Smooth muscle cell (in vitro differentiated cells): ENCODE results near the gene GPR37L1. TPM values are rescaled to one million over a fixed set of nuclear protein-coding genes. Genes with fewer than 3 reads are reported as not detected.

Experiments
- DNase-seq: peaks from one replicate; lab custom pipeline; 2025; ENCODE audit not compliant: unreplicated experiment; lab: John Stamatoyannopoulos, UW
- H2AFZ ChIP-seq: fragments of 200-600 bp; sonication (generic); 2 replicates; pipeline ENCODE4 v1.6.0; 2016; ENCODE audit warnings: antibody characterized with exemption, low read depth, mild to moderate bottlenecking
- H3F3A ChIP-seq: fragments of 200-600 bp; sonication (generic); 2 replicates; pipeline ENCODE4 v1.6.0; 2017; ENCODE audit warnings: antibody characterized with exemption, low read depth
- H3K27ac ChIP-seq: fragments of 200-600 bp; sonication (generic); 2 replicates; pipeline ENCODE4 v1.5.1; 2016; ENCODE audit warnings: low read depth, mild to moderate bottlenecking
- H3K27me3 ChIP-seq: fragments of 200-600 bp; sonication (generic); 2 replicates; pipeline ENCODE4 v1.6.1; 2016; ENCODE audit warnings: low read depth, mild to moderate bottlenecking
- H3K36me3 ChIP-seq: fragments of 200-600 bp; sonication (generic); 2 replicates; pipeline ENCODE4 v1.5.1; 2016; ENCODE audit warnings: low read depth
- H3K4me1 ChIP-seq: fragments of 200-600 bp; sonication (generic); 2 replicates; pipeline ENCODE4 v1.5.1; 2016; ENCODE audit warnings: low read depth
- H3K4me2 ChIP-seq: fragments of 200-600 bp; sonication (generic); 2 replicates; pipeline ENCODE4 v1.6.0; 2016; ENCODE audit warnings: mild to moderate bottlenecking
- H3K4me3 ChIP-seq: fragments of 200-600 bp; sonication (generic); 2 replicates; pipeline ENCODE4 v1.5.1; 2016; ENCODE audit warnings: mild to moderate bottlenecking
- H3K79me2 ChIP-seq: fragments of 200-600 bp; sonication (generic); 2 replicates; pipeline ENCODE4 v1.6.0; 2016; ENCODE audit warnings: low read depth, mild to moderate bottlenecking
- H3K9ac ChIP-seq: fragments of 200-600 bp; sonication (generic); 2 replicates; pipeline ENCODE4 v1.6.0; 2016; ENCODE audit warnings: low read depth
- H3K9me3 ChIP-seq: fragments of 200-600 bp; sonication (generic); replicated peaks from 2 replicates; pipeline ENCODE4 v1.5.1; 2016; ENCODE audit warnings: low read depth
- H4K20me1 ChIP-seq: fragments of 200-600 bp; sonication (generic); 2 replicates; pipeline ENCODE4 v1.6.0; 2016; ENCODE audit warnings: low read depth
- WGBS: methylation state at CpG from one replicate; pipeline ENCODE4 v1.1.7; 2016; ENCODE audit warnings: low lambda C conversion rate; 5-methylcytosine and 5-hydroxymethylcytosine counted together
- polyA plus RNA-seq: library from polyadenylated mRNA; unstranded; fragments of >200 nt; fragmentation: Nextera tagmentation; extraction: Ambion mirVana; gene quantifications from 2 replicates; pipeline ENCODE4 v1.2.1, GENCODE V29; 2016
- total RNA-seq: library from RNA; depleted of rRNA; stranded (reverse); fragments of >200 nt; gene quantifications from 2 replicates; pipeline ENCODE4 v1.2.3, GENCODE V29; 2014
- TF ChIP-seq, protein P1 (sequence below): fragments of 200-600 bp; sonication (generic); IDR thresholded peaks from 2 replicates; pipeline ENCODE4 v1.5.1; 2017; ENCODE audit warnings: borderline replicate concordance, mild to moderate bottlenecking, antibody characterized with exemption; ENCODE audit not compliant: insufficient read depth, poor library complexity, severe bottlenecking

GPR37L1 gene
- total and polyA plus RNA-seq, 2 experiments from 2014 or later: not detected

DNA sequence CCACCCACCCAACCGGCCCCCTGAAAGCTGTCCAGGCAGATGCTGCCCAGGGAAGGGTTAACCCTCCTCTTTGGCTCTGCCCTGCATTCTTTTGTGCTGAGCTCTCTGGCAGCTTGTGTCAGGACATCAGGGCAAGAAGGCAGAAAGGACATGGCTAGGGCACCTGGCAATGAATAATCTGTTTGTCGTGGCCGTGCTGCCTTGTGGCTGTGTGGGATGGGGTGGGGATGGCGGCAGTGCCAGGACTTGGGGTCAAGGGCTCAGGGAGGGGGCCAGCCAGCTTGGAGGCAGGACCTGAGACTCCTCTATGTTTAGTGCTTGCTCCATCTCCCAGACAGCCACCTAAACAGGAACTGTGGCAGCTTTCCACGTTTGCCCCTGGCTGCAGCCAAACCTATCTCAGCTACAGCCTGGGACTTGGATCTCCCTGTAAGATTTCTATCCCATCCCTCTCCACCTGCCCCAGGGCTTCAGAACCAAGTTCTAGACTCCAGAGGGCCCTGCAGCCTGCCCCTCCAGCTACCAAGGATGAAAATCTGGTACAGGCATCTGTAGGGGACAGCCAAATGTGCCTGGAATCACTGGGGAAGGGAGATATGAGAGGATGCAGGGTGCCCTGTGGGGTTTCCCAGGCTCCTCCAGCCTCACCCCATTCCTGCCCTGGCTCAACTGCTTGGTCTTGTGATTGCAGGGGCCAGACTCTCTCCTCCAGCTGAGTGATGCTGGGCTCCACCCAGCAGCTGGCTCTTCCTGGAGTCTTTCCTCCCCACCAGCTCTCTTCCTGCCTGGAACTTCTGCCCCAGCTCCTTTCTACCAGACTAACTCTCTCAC lies 9.6 kb upstream of the GPR37L1 start:
- no peaks in the 10 kb centered on the region for H3K4me1 ChIP-seq
- H3K36me3 ChIP-seq: no peaks in the 10 kb centered on the region
- H3K79me2 ChIP-seq: no peaks in the 10 kb centered on the region
- WGBS: 45% methylated on average over 5 of the region's 5 CpGs
- TF ChIP-seq, protein P1, sequence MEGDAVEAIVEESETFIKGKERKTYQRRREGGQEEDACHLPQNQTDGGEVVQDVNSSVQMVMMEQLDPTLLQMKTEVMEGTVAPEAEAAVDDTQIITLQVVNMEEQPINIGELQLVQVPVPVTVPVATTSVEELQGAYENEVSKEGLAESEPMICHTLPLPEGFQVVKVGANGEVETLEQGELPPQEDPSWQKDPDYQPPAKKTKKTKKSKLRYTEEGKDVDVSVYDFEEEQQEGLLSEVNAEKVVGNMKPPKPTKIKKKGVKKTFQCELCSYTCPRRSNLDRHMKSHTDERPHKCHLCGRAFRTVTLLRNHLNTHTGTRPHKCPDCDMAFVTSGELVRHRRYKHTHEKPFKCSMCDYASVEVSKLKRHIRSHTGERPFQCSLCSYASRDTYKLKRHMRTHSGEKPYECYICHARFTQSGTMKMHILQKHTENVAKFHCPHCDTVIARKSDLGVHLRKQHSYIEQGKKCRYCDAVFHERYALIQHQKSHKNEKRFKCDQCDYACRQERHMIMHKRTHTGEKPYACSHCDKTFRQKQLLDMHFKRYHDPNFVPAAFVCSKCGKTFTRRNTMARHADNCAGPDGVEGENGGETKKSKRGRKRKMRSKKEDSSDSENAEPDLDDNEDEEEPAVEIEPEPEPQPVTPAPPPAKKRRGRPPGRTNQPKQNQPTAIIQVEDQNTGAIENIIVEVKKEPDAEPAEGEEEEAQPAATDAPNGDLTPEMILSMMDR: no peak
- H3K9me3 ChIP-seq: no peaks in the 10 kb centered on the region
- no peak overlapping the region for H3K4me2 ChIP-seq
- DNase-seq: no peak
- H3K27me3 ChIP-seq: no peaks in the 10 kb centered on the region
- H3K4me3 ChIP-seq: no peak overlapping the region
- H3F3A ChIP-seq: no peaks in the 10 kb centered on the region
- no peak overlapping the region for H3K27ac ChIP-seq
- H2AFZ ChIP-seq: no peak overlapping the region
- H4K20me1 ChIP-seq: no peaks in the 10 kb centered on the region
- H3K9ac ChIP-seq: no peak overlapping the region

DNA sequence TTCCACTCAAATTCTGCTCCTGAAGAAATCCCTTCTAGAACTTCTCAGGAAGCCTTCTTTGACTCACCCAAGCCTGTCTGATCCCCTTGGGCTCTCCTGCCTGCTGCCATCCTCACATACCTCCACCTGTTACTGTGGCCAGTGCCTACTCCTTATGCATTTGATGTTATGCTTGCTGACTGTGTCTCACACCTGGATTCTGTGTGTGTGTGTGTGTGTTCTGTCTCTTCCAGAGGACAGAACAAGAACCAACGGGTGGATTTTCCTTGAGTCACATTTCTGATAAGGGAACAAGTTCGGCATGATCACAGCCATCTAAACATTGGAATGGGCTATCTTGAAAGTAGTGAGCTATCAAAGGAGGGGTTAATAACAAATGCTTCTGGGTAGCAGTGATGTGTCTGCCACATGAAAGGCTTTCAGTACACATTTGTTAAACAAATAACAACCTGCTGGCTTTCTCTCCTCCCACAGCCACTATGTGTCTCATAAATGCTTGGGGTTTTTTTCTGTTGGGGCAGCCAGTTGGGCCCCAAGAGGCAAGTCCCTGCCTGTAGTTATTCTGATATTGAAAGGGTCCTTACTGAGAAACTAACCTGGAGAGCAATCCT lies 8.9 kb upstream of the GPR37L1 start:
- 40% methylated on average over 2 of the region's 2 CpGs for WGBS
- Histone ChIP-seq H3K9me3 (no peaks in the 10 kb centered on the region), H3K9ac (no peak overlapping the region), H2AFZ (no peak overlapping the region), H3K36me3 (no peaks in the 10 kb centered on the region), H3K79me2 (no peaks in the 10 kb centered on the region), H3K4me2 (no peak overlapping the region), H4K20me1 (no peaks in the 10 kb centered on the region), H3K4me3 (no peak overlapping the region), H3K27me3 (no peaks in the 10 kb centered on the region), H3F3A (no peaks in the 10 kb centered on the region), H3K27ac (no peak overlapping the region), H3K4me1 (no peaks in the 10 kb centered on the region)
- TF ChIP-seq, protein P1: no peak
- no peak for DNase-seq

DNA sequence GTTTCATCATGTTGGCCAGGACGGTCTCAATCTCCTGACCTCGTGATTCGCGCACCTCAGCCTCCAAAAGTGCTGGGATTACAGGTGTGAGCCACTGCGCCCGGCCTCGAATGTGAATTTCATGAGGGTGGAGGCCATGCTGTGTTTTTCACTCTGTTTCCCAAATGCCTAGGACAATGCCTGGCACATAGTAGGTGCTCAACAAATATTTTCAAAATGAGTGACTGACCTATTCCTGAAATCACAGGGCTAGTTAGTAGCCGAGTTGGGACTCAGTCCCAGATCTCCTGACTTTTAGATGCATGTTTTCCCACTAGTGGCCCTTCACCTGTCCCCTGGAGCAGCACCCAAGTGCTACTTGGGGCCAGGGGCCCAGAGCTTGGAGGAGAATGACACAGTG lies 6.4 kb upstream of the GPR37L1 start:
- no peak overlapping the region for H3K27ac ChIP-seq
- no peaks in the 10 kb centered on the region for H3F3A ChIP-seq
- no peaks in the 10 kb centered on the region for H3K79me2 ChIP-seq
- no peaks in the 10 kb centered on the region for H3K27me3 ChIP-seq
- H3K4me3 ChIP-seq: no peak overlapping the region
- WGBS: 98% methylated on average over 8 of the region's 8 CpGs
- no peak overlapping the region for H2AFZ ChIP-seq
- no peak for DNase-seq
- no peaks in the 10 kb centered on the region for H4K20me1 ChIP-seq
- no peak overlapping the region for H3K4me2 ChIP-seq
- H3K36me3 ChIP-seq: no peaks in the 10 kb centered on the region
- H3K9ac ChIP-seq: no peak overlapping the region
- no peaks in the 10 kb centered on the region for H3K4me1 ChIP-seq
- no peaks in the 10 kb centered on the region for H3K9me3 ChIP-seq
- TF ChIP-seq, protein P1: no peak
